AG04450 (cell line): ENCODE measurements around the gene ENTPD6. TPM values are rescaled to one million over a fixed set of nuclear protein-coding genes. Genes with fewer than 3 reads are reported as not detected.

Source experiments
- CTCF ChIA-PET: fragments of 300-600, 350-600 bp; formaldehyde crosslinking; extraction: SDS; loops from one replicate; lab custom pipeline; 2022; ENCODE audit warnings: antibody characterized with exemption, inconsistent platforms; lab: Charles Lee
- POLR2A ChIA-PET: fragments of 350-600 bp; formaldehyde crosslinking; extraction: SDS; loops from one replicate; lab custom pipeline; 2021; ENCODE audit warnings: antibody characterized with exemption, inconsistent platforms; lab: Yijun Ruan, JAX
- DNase-seq: peaks from one replicate; pipeline ENCODE4 v3.0.0-alpha.2; 2011; ENCODE audit warnings: low read depth, low spot score
- H3K27ac ChIP-seq: one replicate; pipeline ENCODE4 v1.5.1; 2012; ENCODE audit warnings: low read depth, low read length, control low read depth
- H3K27me3 ChIP-seq: one replicate; pipeline ENCODE4 v1.6.0; 2012; ENCODE audit warnings: low read length; ENCODE audit not compliant: control insufficient read depth, insufficient read depth
- H3K4me3 ChIP-seq: 2 replicates; pipeline ENCODE4 v1.5.1; 2011; ENCODE audit warnings: mild to moderate bottlenecking, low read depth, low read length, control low read depth
- H3K9me3 ChIP-seq: 2 replicates; pipeline ENCODE4 v1.5.1; 2012; ENCODE audit warnings: low read length; ENCODE audit not compliant: control insufficient read depth, insufficient read depth
- polyA plus RNA-seq: library from polyadenylated mRNA; depleted of rRNA; stranded (reverse); fragments of >200 nt; gene quantifications from 2 replicates; pipeline ENCODE4 v1.2.3, GENCODE V29; 2011
- TF ChIP-seq, protein P1 (sequence below): IDR thresholded peaks from 2 replicates; pipeline ENCODE4 v1.5.1; 2011; ENCODE audit warnings: low read depth, low read length, control low read depth, inconsistent platforms

The ENTPD6 gene
- polyA plus RNA-seq, 1 experiment = 39.9 TPM

DNA sequence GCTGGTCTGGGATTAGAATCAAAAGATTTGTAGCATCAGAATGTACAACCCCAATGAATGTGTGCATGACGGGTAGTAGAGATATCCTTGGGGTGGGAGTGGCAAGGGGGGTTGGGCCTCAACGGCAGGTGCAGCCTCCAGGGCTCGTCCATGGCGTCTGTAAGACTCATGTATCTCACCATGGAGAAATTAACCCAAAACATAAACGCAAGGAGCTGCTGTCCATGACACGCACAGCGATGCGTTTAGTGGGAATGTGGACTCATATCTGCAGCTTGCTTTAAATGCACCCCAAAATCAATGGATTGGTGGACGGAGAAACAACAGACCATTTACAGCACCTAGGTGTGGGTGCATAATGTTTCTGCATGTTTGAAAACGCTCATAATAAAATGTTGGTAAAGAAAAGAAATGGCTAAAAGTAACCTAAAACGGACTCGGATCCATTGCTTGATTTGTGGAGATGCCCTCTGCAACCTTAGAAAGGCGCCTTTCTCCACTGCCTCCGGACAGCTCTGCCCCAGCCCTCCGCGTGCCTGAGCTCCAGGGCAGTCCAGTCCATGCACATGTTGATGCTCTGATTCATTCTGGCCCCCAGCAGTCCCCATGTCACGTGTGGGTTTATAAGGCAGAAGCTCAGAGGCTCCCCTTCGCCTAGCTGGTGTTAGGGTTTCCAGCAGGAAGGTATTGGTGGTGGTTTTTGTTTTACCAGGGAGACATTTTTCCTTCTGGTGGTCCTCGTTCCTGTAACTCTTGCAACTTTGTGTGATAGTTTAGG, 76.9 kb downstream of the ENTPD6 start:
- DNase-seq = no peak
- POLR2A ChIA-PET = no interaction called here
- H3K27ac ChIP-seq = no peak overlapping the region
- no peak overlapping the region for H3K4me3 ChIP-seq
- CTCF ChIA-PET = interaction anchor here (0.7 to 1.4 kb wide), 3 partner anchors 22 to 279 kb away, joined by 3 to 4 read pairs (median 4); no protein-coding TSS in a partner anchor
- H3K9me3 ChIP-seq = no peaks in the 10 kb centered on the region; the same call in 1 of the 2 replicates
- H3K27me3 ChIP-seq = no peaks in the 10 kb centered on the region
- TF ChIP-seq, protein P1, sequence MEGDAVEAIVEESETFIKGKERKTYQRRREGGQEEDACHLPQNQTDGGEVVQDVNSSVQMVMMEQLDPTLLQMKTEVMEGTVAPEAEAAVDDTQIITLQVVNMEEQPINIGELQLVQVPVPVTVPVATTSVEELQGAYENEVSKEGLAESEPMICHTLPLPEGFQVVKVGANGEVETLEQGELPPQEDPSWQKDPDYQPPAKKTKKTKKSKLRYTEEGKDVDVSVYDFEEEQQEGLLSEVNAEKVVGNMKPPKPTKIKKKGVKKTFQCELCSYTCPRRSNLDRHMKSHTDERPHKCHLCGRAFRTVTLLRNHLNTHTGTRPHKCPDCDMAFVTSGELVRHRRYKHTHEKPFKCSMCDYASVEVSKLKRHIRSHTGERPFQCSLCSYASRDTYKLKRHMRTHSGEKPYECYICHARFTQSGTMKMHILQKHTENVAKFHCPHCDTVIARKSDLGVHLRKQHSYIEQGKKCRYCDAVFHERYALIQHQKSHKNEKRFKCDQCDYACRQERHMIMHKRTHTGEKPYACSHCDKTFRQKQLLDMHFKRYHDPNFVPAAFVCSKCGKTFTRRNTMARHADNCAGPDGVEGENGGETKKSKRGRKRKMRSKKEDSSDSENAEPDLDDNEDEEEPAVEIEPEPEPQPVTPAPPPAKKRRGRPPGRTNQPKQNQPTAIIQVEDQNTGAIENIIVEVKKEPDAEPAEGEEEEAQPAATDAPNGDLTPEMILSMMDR = no peak

DNA sequence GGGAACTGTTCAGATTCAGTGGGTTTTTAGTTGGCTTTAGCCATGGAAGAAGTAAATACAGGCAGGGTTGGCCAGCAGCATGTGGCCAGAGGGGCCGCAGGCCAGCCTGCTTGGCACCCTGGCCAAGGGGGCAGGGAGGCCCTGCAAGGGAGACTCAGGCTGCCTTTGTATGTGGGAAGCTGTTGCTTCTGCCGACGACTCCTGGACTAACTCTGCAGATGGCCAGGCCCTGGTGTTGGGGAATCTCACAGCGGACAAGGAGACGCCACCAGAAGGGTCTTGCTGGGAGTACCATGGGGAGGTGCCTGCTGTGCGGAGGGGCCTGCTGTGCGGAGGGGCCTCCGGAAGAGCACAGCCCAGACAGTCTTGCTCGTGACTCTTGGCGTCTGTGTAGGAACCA, 77.5 kb downstream of the ENTPD6 start:
- DNase-seq = no peak

DNA sequence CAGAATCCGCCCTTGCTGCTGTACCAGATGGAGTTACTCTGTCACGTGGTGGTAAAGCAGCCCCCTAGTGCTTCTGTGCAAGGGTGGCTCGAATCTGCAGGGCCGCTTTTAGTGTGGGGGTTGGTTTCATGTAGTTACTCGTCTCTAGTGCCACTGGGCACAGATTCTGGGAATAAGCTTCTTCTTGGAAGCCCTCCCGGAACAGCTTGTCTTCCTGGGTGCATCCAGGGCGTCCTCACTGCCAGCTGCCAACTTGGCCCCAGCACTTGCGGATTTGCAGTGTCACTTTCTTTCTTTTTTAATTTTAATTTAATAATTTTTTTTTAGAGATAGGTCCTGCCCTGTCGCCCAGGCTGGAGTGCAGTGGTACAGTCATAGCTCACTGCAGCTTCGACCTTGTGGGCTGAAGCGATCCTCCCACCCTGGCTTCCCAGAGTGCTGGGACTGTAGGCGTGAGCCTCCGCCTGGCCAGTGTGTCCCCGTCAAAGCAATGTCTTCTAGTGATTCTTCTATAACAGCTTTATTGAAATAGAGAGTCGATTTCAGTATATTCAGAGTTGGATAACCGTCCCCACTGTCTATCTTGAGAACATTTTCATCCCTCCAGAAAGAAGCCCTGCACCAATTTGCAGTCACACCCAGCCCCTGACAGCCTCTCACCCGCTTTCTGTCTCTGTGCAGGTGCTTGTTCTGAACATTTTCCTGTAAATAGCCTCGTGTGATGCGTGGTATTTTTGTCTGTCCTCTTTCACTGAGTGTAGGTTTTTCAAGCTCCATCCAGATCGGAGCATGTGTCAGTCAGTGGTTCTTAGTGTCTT, 78.2 kb downstream of the ENTPD6 start:
- Histone ChIP-seq H3K9me3 (no peaks in the 10 kb centered on the region; the same call in 1 of the 2 replicates), H3K27me3 (no peaks in the 10 kb centered on the region), H3K27ac (no peak overlapping the region), H3K4me3 (no peak overlapping the region)
- TF ChIP-seq, protein P1 = no peak
- no peak for DNase-seq
- CTCF ChIA-PET = interaction anchor here (1.2 to 1.4 kb wide), 2 partner anchors 26 to 280 kb away, joined by 3 to 4 read pairs; partner anchors contain the start of gene PYGB
- POLR2A ChIA-PET = no interaction called here

More for the DNA sequence above, 77.5 kb downstream of the ENTPD6 start:
- no peak overlapping the region for H3K4me3 ChIP-seq
- H3K27me3 ChIP-seq = no peaks in the 10 kb centered on the region
- TF ChIP-seq, protein P1 = no peak
- H3K27ac ChIP-seq = no peak overlapping the region
- ChIA-PET POLR2A (no interaction called here), CTCF (interaction anchor here (1.1 to 1.4 kb wide), 2 partner anchors 22 to 279 kb away, joined by 3 to 4 read pairs; no protein-coding TSS in a partner anchor)
- no peaks in the 10 kb centered on the region; the same call in 1 of the 2 replicates for H3K9me3 ChIP-seq

DNA sequence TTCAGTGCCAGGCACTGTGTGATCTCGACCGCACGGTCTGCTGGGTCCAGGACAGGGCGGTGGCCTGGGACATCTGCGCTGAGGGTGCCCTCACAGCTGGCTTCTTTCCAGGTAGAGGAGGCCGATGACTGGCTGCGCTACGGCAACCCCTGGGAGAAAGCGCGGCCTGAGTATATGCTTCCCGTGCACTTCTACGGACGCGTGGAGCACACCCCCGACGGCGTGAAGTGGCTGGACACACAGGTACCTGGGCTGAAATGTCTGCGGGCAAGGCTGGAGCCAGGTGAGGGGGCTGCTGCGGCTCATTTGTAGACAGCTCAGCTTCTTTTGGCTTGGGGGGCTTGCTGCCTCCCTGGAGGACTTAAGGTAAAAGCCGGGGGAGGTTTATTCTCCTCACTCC, 79.0 kb downstream of the ENTPD6 start:
- DNase-seq = no peak
- CTCF ChIA-PET = interaction anchor here (1.2 kb wide), 1 partner anchor 27 kb away, joined by 3 read pairs; the partner anchor contains the start of gene PYGB
- Histone ChIP-seq H3K27me3 (no peaks in the 10 kb centered on the region), H3K27ac (no peak overlapping the region), H3K4me3 (no peak overlapping the region), H3K9me3 (no peaks in the 10 kb centered on the region; the same call in 1 of the 2 replicates)
- TF ChIP-seq, protein P1 = no peak
- POLR2A ChIA-PET = no interaction called here
